OCI-LY7 (cell line): ENCODE data around the gene MTF2. TPM values are rescaled to one million over a fixed set of nuclear protein-coding genes. Genes with fewer than 3 reads are reported as not detected.
"Not testable (repeated sequence)": the region's sequence is repeated elsewhere in the genome, so short reads cannot be mapped to it uniquely, and the experiment has no call there.

Experiments used
- BruUV-seq: library from RNA; stranded (reverse); fragments of 400-500 nt; replicated peaks from 2 replicates; lab custom pipeline; 2021; lab: Mats Ljungman, UMichigan
- CTCF ChIA-PET: fragments of 300-600 bp; sonication (Branson Sonifier 250); formaldehyde crosslinking; loops from one replicate; lab custom pipeline; 2022; ENCODE audit warnings: antibody characterized with exemption; ENCODE audit not compliant: unreplicated experiment; lab: Charles Lee
- POLR2A ChIA-PET: fragments of 300-600 bp; sonication (Branson Sonifier 250); formaldehyde crosslinking; loops from one replicate; lab custom pipeline; 2022; ENCODE audit warnings: antibody characterized with exemption; lab: Charles Lee
- DNase-seq: peaks from one replicate; pipeline ENCODE4 v3.0.0-alpha.2; 2015; ENCODE audit warnings: low spot score
- H2AFZ ChIP-seq: fragments of 200-600 bp; sonication (generic), shearing (Covaris generic); 2 replicates; pipeline ENCODE4 v1.6.1; 2014; ENCODE audit warnings: mild to moderate bottlenecking, antibody characterized with exemption, low read length, moderate library complexity
- H3K27ac ChIP-seq: fragments of 200-600 bp; sonication (generic); 2 replicates; pipeline ENCODE4 v1.5.1; 2014; ENCODE audit warnings: mixed run types, low read depth, mild to moderate bottlenecking, moderate library complexity, low read length, inconsistent platforms; ENCODE audit not compliant: poor library complexity, severe bottlenecking
- H3K36me3 ChIP-seq: fragments of 200-600 bp; sonication (generic); 2 replicates; pipeline ENCODE4 v1.6.1; 2014; ENCODE audit warnings: mild to moderate bottlenecking, antibody characterized with exemption, low read length, moderate library complexity, mixed read lengths; ENCODE audit not compliant: insufficient read depth
- H3K4me1 ChIP-seq: fragments of 200-600 bp; sonication (generic); 2 replicates; pipeline ENCODE4 v1.5.1; 2014; ENCODE audit warnings: mild to moderate bottlenecking, low read length; ENCODE audit not compliant: insufficient read depth, poor library complexity, severe bottlenecking
- H3K4me2 ChIP-seq: fragments of 200-600 bp; sonication (generic); 2 replicates; pipeline ENCODE4 v1.6.1; 2014; ENCODE audit warnings: mild to moderate bottlenecking, low read length
- H3K4me3 ChIP-seq: fragments of 200-600 bp; sonication (generic); 2 replicates; pipeline ENCODE4 v1.5.1; 2014; ENCODE audit warnings: mild to moderate bottlenecking, low read depth, low read length; ENCODE audit not compliant: poor library complexity, severe bottlenecking
- H3K79me2 ChIP-seq: fragments of 200-600 bp; sonication (generic); 2 replicates; pipeline ENCODE4 v1.6.1; 2016; ENCODE audit warnings: low read depth, mild to moderate bottlenecking, low read length, moderate library complexity, mixed read lengths; ENCODE audit not compliant: insufficient read depth
- H3K9me2 ChIP-seq: fragments of 200-600 bp; sonication (generic); 2 replicates; pipeline ENCODE4 v1.6.1; 2016; ENCODE audit warnings: mild to moderate bottlenecking, low read length, mixed read lengths; ENCODE audit not compliant: insufficient read depth
- H3K9me3 ChIP-seq: fragments of 200-600 bp; sonication (generic); 2 replicates; pipeline ENCODE4 v1.6.1; 2014; ENCODE audit warnings: mild to moderate bottlenecking, mixed run types, low read length, mixed read lengths
- H4K20me1 ChIP-seq: fragments of 200-600 bp; sonication (generic); 2 replicates; pipeline ENCODE4 v1.6.1; 2014; ENCODE audit warnings: mild to moderate bottlenecking, antibody characterized with exemption, low read length, moderate library complexity, mixed read lengths; ENCODE audit not compliant: insufficient read depth
- CTCF ChIP-seq: fragments of 200-600 bp; sonication (generic); conservative IDR thresholded peaks from 2 replicates; pipeline ENCODE4 v1.5.1; 2014; ENCODE audit warnings: mild to moderate bottlenecking, antibody characterized with exemption, low read length, moderate library complexity, mixed read lengths
- EZH2phosphoT487 ChIP-seq: fragments of 200-600 bp; sonication (generic); IDR thresholded peaks from 2 replicates; pipeline ENCODE4 v1.6.1; 2018; ENCODE audit warnings: low read depth, borderline replicate concordance, mild to moderate bottlenecking, mixed run types, antibody characterized with exemption, low read length, moderate library complexity, mixed read lengths
- intact Hi-C: fragments of 100-400 bp; cut with micrococcal nuclease; formaldehyde crosslinking; loops from one replicate; pipeline ENCODE4 v1.10.0; 2022; ENCODE audit not compliant: unreplicated experiment
- total RNA-seq, 2 experiments: library from RNA; depleted of rRNA in 1 of 2; stranded (reverse); fragments of >200 nt in 1 of 2; shearing (Covaris generic) in 1 of 2; gene quantifications; 2 replicates each; pipeline ENCODE4 v1.2.3, GENCODE V29; 2014 to 2022

MTF2 gene
- total RNA-seq, 2 experiments from 2014 or later: 48.1 to 112 TPM

GRCh38 chr1:93171549-93172034 lies 92.5 kb downstream of the MTF2 start:
- peaks cover 3% of the 10 kb centered on the region for H3K4me1 ChIP-seq

GRCh38 chr1:93172778-93173177 lies 93.7 kb downstream of the MTF2 start:
- Histone ChIP-seq H3K9me3 (peaks cover 16% of the 10 kb centered on the region; the same call in 1 of the 2 replicates), H3K4me2 (no peak overlapping the region), H3K4me1 (peaks cover 12% of the 10 kb centered on the region), H3K79me2 (peaks cover 100% of the 10 kb centered on the region), H4K20me1 (peaks cover 7% of the 10 kb centered on the region; the same call in 1 of the 2 replicates), H2AFZ (no peak overlapping the region), H3K4me3 (no peak overlapping the region), H3K9me2 (no peaks in the 10 kb centered on the region), H3K27ac (no peak overlapping the region), H3K36me3 (peaks cover 90% of the 10 kb centered on the region)
- BruUV-seq: no TSS peak
- DNase-seq: no peak
- TF ChIP-seq CTCF (no peak), EZH2phosphoT487 (no peak)
- ChIA-PET POLR2A (interaction anchor here (0.7 to 2.5 kb wide), 6 partner anchors 8 to 270 kb away, joined by 3 to 8 read pairs (median 4); no protein-coding TSS in a partner anchor), CTCF (no interaction called here)
- intact Hi-C loops: loop anchor here (10.0 kb wide), 1 partner anchor 88 kb away; no protein-coding TSS in a partner anchor

More at GRCh38 chr1:93171549-93172034, 92.5 kb downstream of the MTF2 start:
- no peak for DNase-seq
- no TSS peak for BruUV-seq
- intact Hi-C loops: loop anchor here (10.0 kb wide), 1 partner anchor 87 kb away; no protein-coding TSS in a partner anchor
- Histone ChIP-seq H3K27ac (no peak overlapping the region), H3K4me3 (no peak overlapping the region), H4K20me1 (0 out of 2 replicates have a peak, but pooled peaks cover 4% of the 10 kb centered on the region), H3K4me2 (no peak overlapping the region), H3K9me3 (peaks cover 28% of the 10 kb centered on the region; the same call in 1 of the 2 replicates), H3K36me3 (peaks cover 91% of the 10 kb centered on the region), H3K9me2 (no peaks in the 10 kb centered on the region), H2AFZ (no peak overlapping the region), H3K79me2 (peaks cover 100% of the 10 kb centered on the region)
- POLR2A ChIA-PET: interaction anchor here (1.2 kb wide), 1 partner anchor 268 kb away, joined by 3 read pairs; no protein-coding TSS in a partner anchor
- TF ChIP-seq EZH2phosphoT487: no peak
- no peak for TF ChIP-seq CTCF
- CTCF ChIA-PET: no interaction called here

GRCh38 chr1:93174638-93175037 lies 95.6 kb downstream of the MTF2 start:
- H3K9me3 ChIP-seq, DNase-seq, H3K9me2 ChIP-seq, CTCF ChIA-PET, H3K27ac ChIP-seq, BruUV-seq, H3K4me2 ChIP-seq, H2AFZ ChIP-seq, H3K4me3 ChIP-seq: not testable (repeated sequence)
- H3K79me2 ChIP-seq: peaks cover 100% of the 10 kb centered on the region
- H3K4me1 ChIP-seq: peaks cover 19% of the 10 kb centered on the region
- H3K36me3 ChIP-seq: peaks cover 85% of the 10 kb centered on the region
- intact Hi-C loops: loop anchor here (10.0 kb wide), 1 partner anchor 90 kb away; no protein-coding TSS in a partner anchor
- peaks cover 17% of the 10 kb centered on the region for H4K20me1 ChIP-seq
- POLR2A ChIA-PET: interaction anchor here (2.5 kb wide), 1 partner anchor 10 kb away, joined by 6 read pairs; no protein-coding TSS in a partner anchor
